GM18520 (cell line): ENCODE results near the gene GYG2.
"Not testable (repeated sequence)": the region's sequence is repeated elsewhere in the genome, so short reads cannot be mapped to it uniquely, and the experiment has no call there.

Experiments
- ATAC-seq: cut with Tn5 transposase; IDR thresholded peaks from one replicate; pipeline ENCODE4 v1.9.1; 2021; ENCODE audit not compliant: unreplicated experiment

GYG2 gene

GRCh38 chrX:2901367-2902036 is 72.8 kb downstream of the GYG2 start:
- no peak for ATAC-seq

GRCh38 chrX:2902841-2903240 is 74.1 kb downstream of the GYG2 start:
- no peak for ATAC-seq

GRCh38 chrX:2903366-2903765 is 74.6 kb downstream of the GYG2 start:
- ATAC-seq, result no peak

DNA sequence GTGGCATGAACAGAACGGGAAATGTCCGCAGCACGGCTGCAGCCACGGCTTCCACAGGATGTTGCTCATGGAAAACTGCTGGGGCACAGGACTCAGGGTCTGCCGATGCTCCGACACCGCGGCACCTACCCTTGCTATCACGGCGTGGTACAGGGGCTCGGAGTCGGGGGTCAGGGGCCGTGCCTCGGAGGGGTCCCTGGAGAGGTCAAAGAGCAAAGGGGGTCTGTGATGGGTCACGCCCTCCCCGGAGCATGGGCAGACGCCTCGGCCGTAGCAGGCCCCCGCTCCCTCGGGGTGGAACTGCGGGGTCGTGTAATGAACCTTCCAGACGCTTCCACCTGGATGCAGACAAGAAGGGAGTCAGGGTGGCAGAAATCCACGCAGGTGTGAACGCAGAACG is 78.6 kb downstream of the GYG2 start:
- no peak for ATAC-seq

GRCh38 chrX:2908125-2908685 is 79.5 kb downstream of the GYG2 start:
- no peak for ATAC-seq

DNA sequence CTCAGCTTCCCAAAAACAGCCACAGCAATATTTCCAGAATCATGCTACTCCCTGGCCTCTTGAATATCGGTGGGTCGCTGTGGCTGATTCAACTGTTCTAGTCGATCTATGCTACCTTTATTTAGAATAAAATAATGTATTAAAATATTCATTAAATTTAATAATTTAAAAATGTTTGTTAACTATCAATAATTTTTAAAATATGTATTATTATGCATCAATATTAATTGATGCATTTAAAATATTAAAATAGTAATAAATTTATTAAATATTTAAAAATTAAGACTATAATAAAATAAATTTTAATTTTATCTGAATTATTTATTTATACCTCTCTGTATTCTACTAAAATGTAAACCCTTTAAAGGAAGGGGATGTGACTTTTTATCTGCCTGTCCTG is 81.4 kb downstream of the GYG2 start:
- ATAC-seq, result no peak

- no peak for ATAC-seq
Measured at GRCh38 chrX:2913118-2913517, 84.4 kb downstream of the GYG2 start.

GRCh38 chrX:2917767-2918166 is 89.0 kb downstream of the GYG2 start:
- ATAC-seq, result no peak

DNA sequence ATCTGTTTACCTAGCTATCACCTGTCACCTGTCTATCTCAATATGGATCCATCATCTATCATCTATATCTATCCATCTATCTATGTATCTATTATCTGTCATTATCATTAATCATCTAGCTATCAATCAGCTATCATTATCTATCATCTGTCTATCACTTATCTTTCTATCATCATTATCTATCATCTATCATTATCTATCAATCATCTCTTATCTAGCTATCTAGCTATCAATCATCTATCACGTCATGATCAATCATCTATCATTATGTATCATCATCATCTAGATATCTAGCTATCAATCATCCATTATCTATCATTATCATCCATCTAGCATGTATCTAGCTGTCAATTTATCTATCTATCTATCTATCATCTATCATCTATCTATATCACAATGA is 92.5 kb downstream of the GYG2 start:
- no peak for ATAC-seq

GRCh38 chrX:2921750-2922149 is 93.0 kb downstream of the GYG2 start:
- ATAC-seq, result no peak

DNA sequence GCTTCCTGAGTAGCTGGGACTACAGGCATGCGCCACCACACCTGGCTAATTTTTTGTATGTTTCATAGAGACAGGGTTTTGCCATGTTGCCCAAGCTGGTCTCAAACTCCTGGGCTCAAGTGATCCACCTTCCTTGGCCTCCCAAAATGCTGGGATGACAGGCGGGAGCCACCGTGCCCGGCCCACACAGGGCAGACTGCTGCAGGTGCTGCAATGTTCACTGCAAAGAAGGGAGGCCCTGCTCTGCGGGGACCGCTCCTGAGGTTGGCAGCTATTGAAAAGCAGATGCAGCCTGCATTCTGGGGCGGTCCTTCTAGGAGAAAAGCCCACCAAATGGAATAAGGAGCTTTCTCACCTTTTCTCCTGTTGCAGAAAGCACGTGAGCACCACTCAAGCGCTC is 95.4 kb downstream of the GYG2 start:
- ATAC-seq, result no peak

- ATAC-seq, result not testable (repeated sequence)
Measured at GRCh38 chrX:2926255-2926654, 97.5 kb downstream of the GYG2 start.

DNA sequence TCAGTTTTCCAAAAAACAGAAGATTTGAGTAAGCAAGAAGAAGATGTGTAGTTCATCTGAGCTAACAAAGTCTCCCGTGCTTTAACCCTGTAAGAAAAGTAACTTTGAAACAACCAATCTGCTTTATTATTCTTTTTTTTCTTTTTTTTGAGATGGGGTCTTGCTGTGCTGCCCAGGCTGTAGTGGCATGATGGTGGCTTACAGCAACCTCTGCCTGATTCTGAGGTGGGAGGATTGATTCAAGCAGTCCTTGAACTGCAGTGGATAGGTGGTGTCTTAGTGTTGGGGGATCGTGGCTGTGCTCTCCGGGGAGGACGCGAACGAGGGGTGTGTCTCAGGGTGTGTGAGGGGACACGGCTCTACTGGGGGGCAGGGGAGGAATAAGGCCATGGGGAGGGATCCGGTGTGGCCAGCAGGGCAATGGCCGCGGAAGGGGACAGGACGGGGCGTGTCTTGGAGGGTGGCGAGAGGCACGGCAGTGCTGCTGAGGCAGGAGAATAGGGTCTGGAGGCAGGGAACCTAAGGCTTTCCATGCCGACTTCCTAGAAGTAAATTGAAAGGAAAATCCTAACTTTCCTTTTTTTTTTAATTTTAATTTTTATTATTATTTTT is 98.0 kb downstream of the GYG2 start:
- no peak for ATAC-seq

DNA sequence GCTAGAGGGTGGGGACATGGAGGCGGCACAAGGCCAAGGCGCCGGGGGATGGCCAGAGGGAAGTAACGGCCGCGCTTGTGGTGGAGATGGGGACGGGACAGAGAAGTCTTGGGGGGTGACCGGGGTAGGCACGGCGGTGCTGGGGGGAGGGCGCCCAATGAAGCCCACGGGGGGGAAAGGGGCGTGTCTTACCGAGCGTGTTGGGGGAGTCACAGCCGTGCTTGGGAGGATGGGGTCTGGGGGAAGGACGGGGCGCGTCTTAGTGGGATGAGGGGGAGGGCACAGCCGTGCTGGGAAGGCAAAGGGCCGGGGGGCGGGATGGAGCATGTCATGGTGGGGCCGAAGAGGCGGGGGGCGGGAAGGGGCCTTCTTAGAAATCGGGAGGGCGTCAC is 99.5 kb downstream of the GYG2 start:
- ATAC-seq, result no peak

- ATAC-seq, result peak; percentile 86
Measured at GRCh38 chrX:2928583-2929434, 100.1 kb downstream of the GYG2 start, which contains the start of gene ARSD. Gene ARSD (minus strand): TSS chrX:2929339. CDS start chrX:2929275, 64 bp downstream.

DNA sequence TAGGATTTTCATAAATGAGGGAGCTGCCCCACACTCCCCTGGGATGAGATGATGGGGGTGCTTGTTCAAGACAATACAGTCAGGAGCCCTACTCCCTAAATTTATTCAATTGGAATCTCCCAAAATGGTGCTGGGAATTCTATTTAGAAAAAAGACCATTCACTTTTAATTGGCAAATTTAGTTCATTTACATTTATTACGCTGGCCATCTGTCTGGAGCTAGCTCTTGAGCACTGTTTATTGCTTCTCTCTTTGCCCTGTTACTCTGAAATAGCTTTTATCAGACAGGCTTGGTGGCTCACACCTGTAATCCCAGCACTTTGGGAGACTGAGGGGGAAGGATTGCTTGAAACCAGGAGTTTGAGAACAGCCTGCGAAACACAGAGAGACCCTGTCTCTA is 102.4 kb downstream of the GYG2 start:
- no peak for ATAC-seq

GRCh38 chrX:2931612-2932011 is 102.9 kb downstream of the GYG2 start:
- ATAC-seq, result no peak
